IMR-90 (cell line): ENCODE measurements around the gene ZNF410. TPM values are rescaled to one million over a fixed set of nuclear protein-coding genes. Genes with fewer than 3 reads are reported as not detected.

Experiments
- ATAC-seq: fragments of 200-7000 bp; cut with Tn5 transposase; 2 replicates; pipeline ENCODE4 v1.9.1; 2020; ENCODE audit warnings: low read depth, mild to moderate bottlenecking, moderate library complexity
- BruUV-seq: library from RNA; stranded (reverse); fragments of 400-500 nt; replicated peaks from 2 replicates; lab custom pipeline; 2021; lab: Mats Ljungman, UMichigan
- CTCF ChIA-PET: fragments of 300-600 bp; formaldehyde crosslinking; extraction: SDS; loops from one replicate; lab custom pipeline; 2021; ENCODE audit warnings: antibody characterized with exemption; lab: Yijun Ruan, JAX
- POLR2A ChIA-PET: fragments of 300-600 bp; sonication (Branson Sonifier 250); formaldehyde crosslinking; loops from one replicate; lab custom pipeline; 2022; ENCODE audit warnings: antibody characterized with exemption; ENCODE audit not compliant: unreplicated experiment; lab: Charles Lee
- DNase-seq: peaks from one replicate; pipeline ENCODE4 v3.0.0; 2013
- H2AFZ ChIP-seq: replicated peaks from 2 replicates; pipeline ENCODE3; 2013; ENCODE audit warnings: low read length, mild to moderate bottlenecking; ENCODE audit not compliant: poor library complexity
- H2AK5ac ChIP-seq: 2 replicates; pipeline ENCODE4 v1.6.1; 2013; ENCODE audit warnings: low read depth, low read length, inconsistent platforms
- H2AK9ac ChIP-seq: replicated peaks from 2 replicates; pipeline ENCODE3; 2013; ENCODE audit warnings: mild to moderate bottlenecking, low read depth, low read length, moderate library complexity; ENCODE audit not compliant: poor library complexity
- H2BK120ac ChIP-seq: 2 replicates; pipeline ENCODE4 v1.6.1; 2013; ENCODE audit warnings: low read depth, low read length, inconsistent platforms
- H2BK15ac ChIP-seq: 3 replicates; pipeline ENCODE4 v1.6.1; 2013; ENCODE audit warnings: low read depth, low read length, inconsistent platforms
- H2BK20ac ChIP-seq: 2 replicates; pipeline ENCODE4 v1.6.1; 2013; ENCODE audit warnings: low read depth, mild to moderate bottlenecking, inconsistent platforms, low read length, moderate library complexity
- H2BK5ac ChIP-seq: 2 replicates; pipeline ENCODE4 v1.6.1; 2013; ENCODE audit warnings: mild to moderate bottlenecking, low read depth, low read length, inconsistent platforms; ENCODE audit not compliant: poor library complexity, severe bottlenecking
- H3K14ac ChIP-seq: replicated peaks from 2 replicates; pipeline ENCODE4 v1.6.1; 2013; ENCODE audit warnings: low read depth, low read length, inconsistent platforms
- H3K18ac ChIP-seq: 2 replicates; pipeline ENCODE4 v1.6.1; 2013; ENCODE audit warnings: low read depth, low read length, control low read depth
- H3K23ac ChIP-seq: 2 replicates; pipeline ENCODE4 v1.6.1; 2013; ENCODE audit warnings: low read depth, low read length, inconsistent platforms
- H3K27ac ChIP-seq: 2 replicates; pipeline ENCODE4 v1.5.1; 2013; ENCODE audit warnings: mild to moderate bottlenecking, control low read depth, low read length; ENCODE audit not compliant: insufficient read depth
- H3K27me3 ChIP-seq: 2 replicates; pipeline ENCODE4 v1.6.1; 2013; ENCODE audit warnings: low read length; ENCODE audit not compliant: control insufficient read depth, insufficient read depth
- H3K36me3 ChIP-seq: 2 replicates; pipeline ENCODE4 v1.6.1; 2013; ENCODE audit warnings: low read length, mixed read lengths; ENCODE audit not compliant: control insufficient read depth, insufficient read depth
- H3K4ac ChIP-seq: 2 replicates; pipeline ENCODE4 v1.6.1; 2013; ENCODE audit warnings: low read depth, low read length, inconsistent platforms
- H3K4me1 ChIP-seq: 2 replicates; pipeline ENCODE4 v1.6.1; 2013; ENCODE audit warnings: low read length, mixed read lengths; ENCODE audit not compliant: control insufficient read depth, insufficient read depth
- H3K4me2 ChIP-seq: 2 replicates; pipeline ENCODE4 v1.6.1; 2013; ENCODE audit warnings: low read depth, mild to moderate bottlenecking, control low read depth, low read length, moderate library complexity
- H3K4me3 ChIP-seq: 2 replicates; pipeline ENCODE4 v1.5.1; 2013; ENCODE audit warnings: low read depth, mild to moderate bottlenecking, control low read depth, low read length, moderate library complexity; ENCODE audit not compliant: insufficient read depth
- H3K56ac ChIP-seq: 2 replicates; pipeline ENCODE4 v1.6.1; 2013; ENCODE audit warnings: low read length, inconsistent platforms; ENCODE audit not compliant: insufficient read depth; ENCODE audit errors: extremely low read depth
- H3K79me1 ChIP-seq, 2 experiments: 2 replicates each; pipeline ENCODE4 v1.6.1; 2013; ENCODE audit warnings: low read length in 2 of 2, inconsistent platforms in 1 of 2, low read depth in 1 of 2
- H3K9ac ChIP-seq: 2 replicates; pipeline ENCODE4 v1.6.1; 2013; ENCODE audit warnings: low read depth, low read length, control low read depth
- H3K9me1 ChIP-seq: 2 replicates; pipeline ENCODE4 v1.6.1; 2013; ENCODE audit warnings: low read length, inconsistent platforms; ENCODE audit not compliant: insufficient read depth
- H3K9me3 ChIP-seq: 2 replicates; pipeline ENCODE4 v1.6.1; 2013; ENCODE audit warnings: low read length; ENCODE audit not compliant: control insufficient read depth, insufficient read depth
- H4K20me1 ChIP-seq: 2 replicates; pipeline ENCODE4 v1.6.1; 2013; ENCODE audit warnings: low read length, inconsistent platforms; ENCODE audit not compliant: insufficient read depth
- H4K5ac ChIP-seq: 2 replicates; pipeline ENCODE4 v1.6.1; 2013; ENCODE audit warnings: mild to moderate bottlenecking, low read depth, low read length, control low read depth
- H4K8ac ChIP-seq, 2 experiments: 2 replicates each; pipeline ENCODE4 v1.6.1; 2013; ENCODE audit warnings: low read depth in 2 of 2, low read length in 2 of 2, control low read depth in 1 of 2, inconsistent platforms in 1 of 2
- H4K91ac ChIP-seq: 2 replicates; pipeline ENCODE4 v1.6.1; 2013; ENCODE audit warnings: low read depth, low read length, inconsistent platforms; ENCODE audit not compliant: insufficient read depth
- BHLHE40 ChIP-seq: fragments of 150-350 bp; IDR thresholded peaks from 2 replicates; pipeline ENCODE4 v1.6.1; 2016; ENCODE audit warnings: mild to moderate bottlenecking, low read depth, low read length
- FOS ChIP-seq: fragments of 150-350 bp; IDR thresholded peaks from 2 replicates; pipeline ENCODE4 v1.6.1; 2016; ENCODE audit warnings: low read depth, low read length
- MAFK ChIP-seq: IDR thresholded peaks from 2 replicates; pipeline ENCODE4 v1.6.1; 2012; ENCODE audit warnings: low read depth, low read length, improper control_type of control experiment
- MXI1 ChIP-seq: IDR thresholded peaks from 2 replicates; pipeline ENCODE4 v1.6.1; 2012; ENCODE audit warnings: low read depth, mild to moderate bottlenecking, low read length, moderate library complexity, borderline replicate concordance
- RAD21 ChIP-seq: IDR thresholded peaks from 2 replicates; pipeline ENCODE4 v1.6.1; 2012; ENCODE audit warnings: low read length, improper control_type of control experiment
- RCOR1 ChIP-seq: IDR thresholded peaks from 2 replicates; pipeline ENCODE4 v1.6.1; 2012; ENCODE audit warnings: mild to moderate bottlenecking, low read length, improper control_type of control experiment; ENCODE audit not compliant: insufficient replicate concordance
- RFX5 ChIP-seq: IDR thresholded peaks from 2 replicates; pipeline ENCODE4 v1.8.0; 2012; ENCODE audit warnings: low read depth, mild to moderate bottlenecking, low read length, moderate library complexity
- SMC3 ChIP-seq: fragments of 150-350 bp; IDR thresholded peaks from 2 replicates; pipeline ENCODE4 v1.6.1; 2016; ENCODE audit warnings: low read depth, mild to moderate bottlenecking, antibody characterized with exemption, low read length, moderate library complexity
- WGBS, 2 experiments: methylation state at CpG; one replicate each; pipeline versions ENCODE4 v1.1.5 to v1.1.7; 2013; ENCODE audit warnings: missing lambda C conversion rate in 2 of 2; ENCODE audit not compliant: insufficient read length in 1 of 2; ENCODE audit errors: extremely low coverage in 2 of 2; 5-methylcytosine and 5-hydroxymethylcytosine counted together
- dilution Hi-C: fragments of 300-500 bp; cut with HindIII; formaldehyde crosslinking; loops from one replicate; pipeline ENCODE4 v1.14.3; 2018; ENCODE audit warnings: low sequenced_read_pairs; ENCODE audit not compliant: unreplicated experiment
- in situ Hi-C: fragments of 300-500 bp; cut with MboI; formaldehyde crosslinking; loops from 3 replicates; pipeline ENCODE4 v1.14.3; 2019; ENCODE audit warnings: low sequenced_read_pairs, inconsistent platforms, mixed read lengths
- intact Hi-C: fragments of 100-400 bp; cut with micrococcal nuclease; formaldehyde crosslinking; loops from 2 replicates; pipeline ENCODE4 v1.10.0; 2022
- polyA plus RNA-seq, 3 experiments: library from polyadenylated mRNA; depleted of rRNA; stranded (reverse); fragments of >200 nt; gene quantifications; 2 replicates each; pipeline ENCODE4 v1.2.3, GENCODE V29; 2012; ENCODE audit warnings: low replicate concordance in 1 of 3
- total RNA-seq: library from RNA; depleted of rRNA; stranded (reverse); fragments of >200 nt; gene quantifications from 2 replicates; pipeline ENCODE4 v1.2.3, GENCODE V29; 2012
- TF ChIP-seq, protein P1 (sequence below): conservative IDR thresholded peaks from 2 replicates; pipeline ENCODE4 v1.5.1; 2012; ENCODE audit warnings: mild to moderate bottlenecking, low read depth, low read length, improper control_type of control experiment

ZNF410 gene
- total and polyA plus RNA-seq, 2 of the 4 experiments (the other 2 are of a cell fraction): 27.9 to 89.1 TPM

DNA sequence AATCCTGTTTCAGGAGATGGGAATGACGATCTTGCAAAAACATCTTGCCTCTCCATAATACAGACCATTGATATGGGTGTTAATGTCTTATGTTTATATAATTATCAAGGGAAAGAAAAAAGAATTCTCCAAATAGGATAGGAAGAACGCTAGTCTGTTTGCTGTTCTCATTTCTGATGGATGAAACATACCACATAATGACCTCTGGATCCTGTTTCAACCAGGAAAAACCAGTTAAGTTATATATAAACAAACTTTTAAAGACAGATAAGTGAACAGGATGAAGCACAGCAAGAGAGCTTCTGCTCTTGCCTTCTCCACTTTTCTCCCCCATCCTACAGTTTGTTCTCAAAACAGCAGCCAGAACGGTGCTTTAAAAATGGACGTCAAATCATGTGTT, 91.2 kb downstream of the ZNF410 start:
- ATAC-seq (peak; percentile 94), DNase-seq (peak; percentile 86)
- peak overlapping the region; percentile 32; the same call in 1 of the 2 replicates for H2BK20ac ChIP-seq
- POLR2A ChIA-PET: no interaction called here
- H3K79me1 ChIP-seq: no peaks in the 10 kb centered on the region
- no peak overlapping the region for H3K56ac ChIP-seq
- intact Hi-C loops (loop anchor here (2.0 kb wide), 1 partner anchor 41 kb away; the partner anchor contains the start of genes BBOF1 and ENTPD5), in situ Hi-C loops (no loop called here), dilution Hi-C loops (no loop called here)
- H3K27ac ChIP-seq: peak overlapping the region; percentile 75; the same call in 1 of the 2 replicates
- H2AK5ac ChIP-seq: peak overlapping the region; percentile 54
- H4K20me1 ChIP-seq: peaks cover 3% of the 10 kb centered on the region; the same call in 1 of the 2 replicates
- H3K4ac ChIP-seq: peak overlapping the region; percentile 48
- 40% methylated on average over 2 of the region's 4 CpGs; no CpG with 5 or more reads in 1 of the 2 experiments for WGBS, 2 experiments
- H2AK9ac ChIP-seq: no peak overlapping the region
- peak overlapping the region; percentile 65; the same call in 1 of the 2 replicates for H2BK120ac ChIP-seq
- H3K36me3 ChIP-seq: 0 out of 2 replicates have a peak, but pooled peaks cover 3% of the 10 kb centered on the region
- H3K14ac ChIP-seq: peak overlapping the region; percentile 24; the same call in 1 of the 2 replicates
- H3K4me3 ChIP-seq: no peak overlapping the region
- H2AFZ ChIP-seq: no peak overlapping the region
- H3K23ac ChIP-seq: peak overlapping the region; percentile 55; the same call in 1 of the 2 replicates
- H2BK15ac ChIP-seq: 0 out of 3 replicates have a peak overlapping the region, but pooled peaks have one; percentile 5
- peak overlapping the region; percentile 33 for H4K5ac ChIP-seq
- H3K18ac ChIP-seq: peak overlapping the region; percentile 78
- no TSS peak for BruUV-seq
- H3K9me3 ChIP-seq: no peaks in the 10 kb centered on the region
- H3K9me1 ChIP-seq: peaks cover 12% of the 10 kb centered on the region
- TF ChIP-seq RCOR1 (no peak), SMC3 (0 out of 2 replicates have a peak, but pooled peaks have one; percentile 6), FOS (no peak), BHLHE40 (no peak), RAD21 (no peak), MXI1 (no peak), MAFK (no peak), RFX5 (no peak)
- TF ChIP-seq, protein P1, sequence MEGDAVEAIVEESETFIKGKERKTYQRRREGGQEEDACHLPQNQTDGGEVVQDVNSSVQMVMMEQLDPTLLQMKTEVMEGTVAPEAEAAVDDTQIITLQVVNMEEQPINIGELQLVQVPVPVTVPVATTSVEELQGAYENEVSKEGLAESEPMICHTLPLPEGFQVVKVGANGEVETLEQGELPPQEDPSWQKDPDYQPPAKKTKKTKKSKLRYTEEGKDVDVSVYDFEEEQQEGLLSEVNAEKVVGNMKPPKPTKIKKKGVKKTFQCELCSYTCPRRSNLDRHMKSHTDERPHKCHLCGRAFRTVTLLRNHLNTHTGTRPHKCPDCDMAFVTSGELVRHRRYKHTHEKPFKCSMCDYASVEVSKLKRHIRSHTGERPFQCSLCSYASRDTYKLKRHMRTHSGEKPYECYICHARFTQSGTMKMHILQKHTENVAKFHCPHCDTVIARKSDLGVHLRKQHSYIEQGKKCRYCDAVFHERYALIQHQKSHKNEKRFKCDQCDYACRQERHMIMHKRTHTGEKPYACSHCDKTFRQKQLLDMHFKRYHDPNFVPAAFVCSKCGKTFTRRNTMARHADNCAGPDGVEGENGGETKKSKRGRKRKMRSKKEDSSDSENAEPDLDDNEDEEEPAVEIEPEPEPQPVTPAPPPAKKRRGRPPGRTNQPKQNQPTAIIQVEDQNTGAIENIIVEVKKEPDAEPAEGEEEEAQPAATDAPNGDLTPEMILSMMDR: no peak
- H4K91ac ChIP-seq: peak overlapping the region; percentile 61; the same call in 1 of the 2 replicates
- H3K27me3 ChIP-seq: no peaks in the 10 kb centered on the region
- H3K4me1 ChIP-seq: peaks cover 10% of the 10 kb centered on the region
- H3K4me2 ChIP-seq: peak overlapping the region; percentile 74
- CTCF ChIA-PET: no interaction called here
- peak overlapping the region; percentile 59 for H2BK5ac ChIP-seq
- H4K8ac ChIP-seq: peak overlapping the region in 1 of 2 experiments; percentile 57; a peak in 1 of 4 replicates
- H3K9ac ChIP-seq: no peak overlapping the region
